Renal cortex interstitium (tissue), 11 donors: ENCODE results near the gene DENND4B. TPM values are rescaled to one million over a fixed set of nuclear protein-coding genes. Genes with fewer than 3 reads are reported as not detected.

Experiments
- DNase-seq, 11 donors: peaks; one replicate each; pipeline ENCODE4 v3.0.0-alpha.2; 2013; ENCODE audit warnings: low read depth in 9 of 11, low spot score in 4 of 11; ENCODE audit errors: extremely low read depth in 1 of 11
- polyA plus RNA-seq, 3 donors: library from polyadenylated mRNA; unstranded; fragments of 120-200 nt; gene quantifications; one replicate each; pipeline ENCODE4 v1.2.1, GENCODE V29; 2013; ENCODE audit not compliant: insufficient read length in 3 of 3

Gene DENND4B
- polyA plus RNA-seq, 3 donors, result 30.8 to 49.8 (median 41.8) TPM

GRCh38 chr1:153957744-153958110 is 11.2 kb upstream of the DENND4B start:
- DNase-seq, result peak in 1 of 11 donors; percentile 24

- no peak for DNase-seq
Observed at GRCh38 chr1:153956997-153957715, 10.6 kb upstream of the DENND4B start.

GRCh38 chr1:153954826-153955225 is 8.3 kb upstream of the DENND4B start:
- no peak for DNase-seq

GRCh38 chr1:153953859-153954365 is 7.4 kb upstream of the DENND4B start:
- no peak for DNase-seq

GRCh38 chr1:153951801-153952200 is 5.3 kb upstream of the DENND4B start:
- no peak for DNase-seq

GRCh38 chr1:153951183-153951582 is 4.7 kb upstream of the DENND4B start:
- no peak for DNase-seq

- DNase-seq, result peak in 3 of 11 donors; percentile 40 to 41 (median 41)
Observed at GRCh38 chr1:153945795-153946621, 510 bp downstream of the DENND4B start.

GRCh38 chr1:153945131-153945794 is 1.3 kb downstream of the DENND4B start:
- no peak for DNase-seq

- DNase-seq, result no peak
Observed at GRCh38 chr1:153944827-153945117, 1.7 kb downstream of the DENND4B start.

GRCh38 chr1:153944005-153944826 is 2.3 kb downstream of the DENND4B start:
- DNase-seq, result no peak

GRCh38 chr1:153942766-153943549 is 3.6 kb downstream of the DENND4B start:
- no peak for DNase-seq

GRCh38 chr1:153941826-153942725 is 4.4 kb downstream of the DENND4B start:
- no peak for DNase-seq

GRCh38 chr1:153940756-153941155 is 5.8 kb downstream of the DENND4B start:
- DNase-seq, result no peak

GRCh38 chr1:153939476-153939875 is 7.0 kb downstream of the DENND4B start:
- DNase-seq, result no peak

GRCh38 chr1:153938996-153939395 is 7.5 kb downstream of the DENND4B start:
- DNase-seq, result no peak

GRCh38 chr1:153937331-153937730 is 9.2 kb downstream of the DENND4B start:
- DNase-seq, result no peak

- no peak for DNase-seq
Observed at GRCh38 chr1:153936011-153936802, 10.3 kb downstream of the DENND4B start.
